ENCODE measurements around the gene ZP2.
A peak's percentile ranks its signal among the peaks of the same experiment; 100 is the strongest.

ZP2 gene

GRCh38 chr16:21227866-21228265 lies 16.5 kb upstream of the ZP2 start:
- CTCF ChIA-PET, result interaction anchor here (0.7 kb wide), 1 partner anchor 9 kb away, joined by 3 read pairs; no protein-coding TSS in a partner anchor
- Mint-ChIP-seq H3K9me3 (no peaks in the 10 kb centered on the region), H3K4me1 (peaks cover 22% of the 10 kb centered on the region), H3K27ac (no peak overlapping the region), H3K4me3 (no peak overlapping the region), H3K27me3 (peaks cover 25% of the 10 kb centered on the region), H3K36me3 (no peaks in the 10 kb centered on the region)
- no peak for DNase-seq

GRCh38 chr16:21226749-21227148 lies 15.4 kb upstream of the ZP2 start:
- CTCF ChIA-PET, result no interaction called here

GRCh38 chr16:21224800-21225199 lies 13.4 kb upstream of the ZP2 start:
- Mint-ChIP-seq H3K27ac (no peak overlapping the region), H3K36me3 (no peaks in the 10 kb centered on the region), H3K4me1 (peaks cover 23% of the 10 kb centered on the region), H3K4me3 (no peak overlapping the region), H3K9me3 (no peaks in the 10 kb centered on the region), H3K27me3 (peaks cover 24% of the 10 kb centered on the region)
- CTCF ChIA-PET, result no interaction called here
- peak; percentile 29 for DNase-seq

More at GRCh38 chr16:21226749-21227148, 15.4 kb upstream of the ZP2 start:
- no peak for DNase-seq
- peaks cover 30% of the 10 kb centered on the region for H3K27me3 Mint-ChIP-seq
- no peaks in the 10 kb centered on the region for H3K36me3 Mint-ChIP-seq
- H3K4me1 Mint-ChIP-seq, result peaks cover 23% of the 10 kb centered on the region
- H3K27ac Mint-ChIP-seq, result no peak overlapping the region
- no peak overlapping the region for H3K4me3 Mint-ChIP-seq
- no peaks in the 10 kb centered on the region for H3K9me3 Mint-ChIP-seq

GRCh38 chr16:21223787-21224186 lies 12.4 kb upstream of the ZP2 start:
- Mint-ChIP-seq H3K9me3 (no peaks in the 10 kb centered on the region), H3K27ac (no peak overlapping the region), H3K36me3 (no peaks in the 10 kb centered on the region), H3K4me3 (no peak overlapping the region), H3K27me3 (peaks cover 27% of the 10 kb centered on the region), H3K4me1 (peaks cover 23% of the 10 kb centered on the region)
- CTCF ChIA-PET, result no interaction called here
- no peak for DNase-seq

GRCh38 chr16:21222495-21223337 lies 11.3 kb upstream of the ZP2 start:
- Mint-ChIP-seq H3K27me3 (peaks cover 25% of the 10 kb centered on the region), H3K27ac (no peak overlapping the region), H3K9me3 (no peaks in the 10 kb centered on the region), H3K36me3 (no peaks in the 10 kb centered on the region), H3K4me3 (no peak overlapping the region), H3K4me1 (peaks cover 23% of the 10 kb centered on the region)
- DNase-seq, result no peak
- CTCF ChIA-PET, result no interaction called here

GRCh38 chr16:21219551-21219950 lies 8.2 kb upstream of the ZP2 start:
- no peaks in the 10 kb centered on the region for H3K36me3 Mint-ChIP-seq
- H3K9me3 Mint-ChIP-seq, result no peaks in the 10 kb centered on the region
- peaks cover 12% of the 10 kb centered on the region for H3K4me1 Mint-ChIP-seq
- peaks cover 21% of the 10 kb centered on the region for H3K27me3 Mint-ChIP-seq
- CTCF ChIA-PET, result interaction anchor here (0.6 to 1.2 kb wide), 2 partner anchors 8 to 31 kb away, joined by 3 read pairs; no protein-coding TSS in a partner anchor
- H3K4me3 Mint-ChIP-seq, result no peak overlapping the region
- DNase-seq, result no peak
- no peak overlapping the region for H3K27ac Mint-ChIP-seq

GRCh38 chr16:21218153-21218552 lies 6.8 kb upstream of the ZP2 start:
- no peak overlapping the region for H3K27ac Mint-ChIP-seq
- H3K36me3 Mint-ChIP-seq, result no peaks in the 10 kb centered on the region
- H3K4me1 Mint-ChIP-seq, result peaks cover 3% of the 10 kb centered on the region
- peaks cover 25% of the 10 kb centered on the region for H3K27me3 Mint-ChIP-seq
- no peak for DNase-seq
- H3K4me3 Mint-ChIP-seq, result no peak overlapping the region
- CTCF ChIA-PET, result no interaction called here
- H3K9me3 Mint-ChIP-seq, result no peaks in the 10 kb centered on the region

- H3K9me3 Mint-ChIP-seq, result no peaks in the 10 kb centered on the region
- H3K4me3 Mint-ChIP-seq, result no peak overlapping the region
- DNase-seq, result no peak
- CTCF ChIA-PET, result no interaction called here
- H3K27ac Mint-ChIP-seq, result no peak overlapping the region
- peaks cover 23% of the 10 kb centered on the region for H3K27me3 Mint-ChIP-seq
- H3K36me3 Mint-ChIP-seq, result no peaks in the 10 kb centered on the region
- H3K4me1 Mint-ChIP-seq, result no peaks in the 10 kb centered on the region
Measured at GRCh38 chr16:21217121-21217520, 5.7 kb upstream of the ZP2 start.

GRCh38 chr16:21214086-21214485 lies 2.7 kb upstream of the ZP2 start:
- no peaks in the 10 kb centered on the region for H3K9me3 Mint-ChIP-seq
- H3K27me3 Mint-ChIP-seq, result peaks cover 34% of the 10 kb centered on the region
- H3K27ac Mint-ChIP-seq, result no peak overlapping the region
- no peaks in the 10 kb centered on the region for H3K36me3 Mint-ChIP-seq
- no peak overlapping the region for H3K4me3 Mint-ChIP-seq
- CTCF ChIA-PET, result no interaction called here
- no peaks in the 10 kb centered on the region for H3K4me1 Mint-ChIP-seq
- no peak for DNase-seq

- no peaks in the 10 kb centered on the region for H3K4me1 Mint-ChIP-seq
- H3K27me3 Mint-ChIP-seq, result peaks cover 20% of the 10 kb centered on the region
- no peaks in the 10 kb centered on the region for H3K9me3 Mint-ChIP-seq
- no peak overlapping the region for H3K4me3 Mint-ChIP-seq
- CTCF ChIA-PET, result no interaction called here
- no peak for DNase-seq
- H3K36me3 Mint-ChIP-seq, result no peaks in the 10 kb centered on the region
- no peak overlapping the region for H3K27ac Mint-ChIP-seq
Measured at GRCh38 chr16:21208446-21209230, 2.7 kb downstream of the ZP2 start.

- no peak for DNase-seq
- Mint-ChIP-seq H3K36me3 (no peaks in the 10 kb centered on the region), H3K4me1 (no peaks in the 10 kb centered on the region), H3K4me3 (no peak overlapping the region), H3K27me3 (peaks cover 20% of the 10 kb centered on the region), H3K9me3 (no peaks in the 10 kb centered on the region), H3K27ac (no peak overlapping the region)
- CTCF ChIA-PET, result no interaction called here
Measured at GRCh38 chr16:21206550-21206949, 4.8 kb downstream of the ZP2 start.

- no peak overlapping the region for H3K4me3 Mint-ChIP-seq
- H3K27ac Mint-ChIP-seq, result no peak overlapping the region
- H3K27me3 Mint-ChIP-seq, result peaks cover 20% of the 10 kb centered on the region
- no peaks in the 10 kb centered on the region for H3K36me3 Mint-ChIP-seq
- DNase-seq, result no peak
- H3K4me1 Mint-ChIP-seq, result no peaks in the 10 kb centered on the region
- CTCF ChIA-PET, result no interaction called here
- no peaks in the 10 kb centered on the region for H3K9me3 Mint-ChIP-seq
Measured at GRCh38 chr16:21205303-21205702, 6.1 kb downstream of the ZP2 start.

- CTCF ChIA-PET, result no interaction called here
- no peak for DNase-seq
- H3K4me3 Mint-ChIP-seq, result no peak overlapping the region
- H3K9me3 Mint-ChIP-seq, result no peaks in the 10 kb centered on the region
- peaks cover 13% of the 10 kb centered on the region for H3K27me3 Mint-ChIP-seq
- no peak overlapping the region for H3K27ac Mint-ChIP-seq
- H3K36me3 Mint-ChIP-seq, result no peaks in the 10 kb centered on the region
- H3K4me1 Mint-ChIP-seq, result no peaks in the 10 kb centered on the region
Measured at GRCh38 chr16:21203155-21203797, 8.1 kb downstream of the ZP2 start.

GRCh38 chr16:21199607-21200218 lies 11.7 kb downstream of the ZP2 start:
- H3K9me3 Mint-ChIP-seq, result no peaks in the 10 kb centered on the region
- H3K36me3 Mint-ChIP-seq, result no peaks in the 10 kb centered on the region
- no peak overlapping the region for H3K27ac Mint-ChIP-seq
- DNase-seq, result no peak
- H3K27me3 Mint-ChIP-seq, result peaks cover 30% of the 10 kb centered on the region
- no peak overlapping the region for H3K4me3 Mint-ChIP-seq
- CTCF ChIA-PET, result interaction anchor here (1.5 kb wide), 1 partner anchor 11 kb away, joined by 4 read pairs; no protein-coding TSS in a partner anchor
- H3K4me1 Mint-ChIP-seq, result no peaks in the 10 kb centered on the region
